CD14-positive monocyte (primary cell): Measurements from ENCODE around the gene LY86. TPM values are rescaled to one million over a fixed set of nuclear protein-coding genes. Genes with fewer than 3 reads are reported as not detected.

Source experiments
- DNase-seq, 3 donors: peaks; one replicate each; pipeline ENCODE4 v3.0.0-alpha.2; 2011 to 2022
- H2AFZ ChIP-seq: 2 replicates; pipeline ENCODE4 v1.6.0; 2012; ENCODE audit warnings: mild to moderate bottlenecking, low read depth, low read length, inconsistent platforms; ENCODE audit not compliant: insufficient read depth, poor library complexity, severe bottlenecking
- H3K27ac ChIP-seq, 2 donors: 1 replicate in 1 of 2; 2 replicates in 1 of 2; pipeline ENCODE4 v1.5.1; 2012 to 2013; ENCODE audit warnings: low read length in 2 of 2, control low read depth in 1 of 2, inconsistent platforms in 1 of 2, low read depth in 1 of 2, mild to moderate bottlenecking in 1 of 2
- H3K27me3 ChIP-seq, 2 donors: one replicate each; pipeline versions ENCODE4 v1.6.0 to v1.6.1; 2011 to 2013; ENCODE audit warnings: low read length in 2 of 2; ENCODE audit not compliant: control insufficient read depth in 2 of 2, insufficient read depth in 2 of 2
- H3K36me3 ChIP-seq, 2 donors: replicated peaks in 1 of 2; 1 replicate in 1 of 2; 2 replicates in 1 of 2; pipeline versions ENCODE4 v1.5.1 to v1.6.1; 2012 to 2013; ENCODE audit warnings: low read length in 2 of 2, control low read depth in 1 of 2, inconsistent platforms in 1 of 2, mild to moderate bottlenecking in 1 of 2; ENCODE audit not compliant: insufficient read depth in 2 of 2, control insufficient read depth in 1 of 2
- H3K4me1 ChIP-seq, 2 donors: 1 replicate in 1 of 2; 2 replicates in 1 of 2; pipeline versions ENCODE4 v1.5.1 to v1.6.1; 2012 to 2013; ENCODE audit warnings: low read length in 2 of 2, control low read depth in 1 of 2, inconsistent platforms in 1 of 2, mild to moderate bottlenecking in 1 of 2, moderate library complexity in 1 of 2; ENCODE audit not compliant: insufficient read depth in 2 of 2, control insufficient read depth in 1 of 2
- H3K4me2 ChIP-seq: replicated peaks from 2 replicates; pipeline ENCODE3; 2012; ENCODE audit warnings: low read length, moderate library complexity, mild to moderate bottlenecking; ENCODE audit not compliant: poor library complexity, severe bottlenecking; ENCODE audit errors: extremely low read depth
- H3K4me3 ChIP-seq, 3 experiments: fragments of 200-600 bp in 1 of 3; sonication (generic) in 1 of 3; replicated peaks in 1 of 3; 1 replicate in 2 of 3; 2 replicates in 1 of 3; pipeline ENCODE4 v1.5.1; 2011 to 2013; ENCODE audit warnings: low read length in 3 of 3, mild to moderate bottlenecking in 3 of 3, control low read depth in 2 of 3, low read depth in 2 of 3, inconsistent platforms in 1 of 3, moderate library complexity in 1 of 3
- H3K79me2 ChIP-seq: 2 replicates; pipeline ENCODE4 v1.6.0; 2012; ENCODE audit warnings: mild to moderate bottlenecking, control low read depth, inconsistent platforms, low read length, moderate library complexity; ENCODE audit not compliant: insufficient read depth
- H3K9ac ChIP-seq: 2 replicates; pipeline ENCODE4 v1.6.0; 2017; ENCODE audit warnings: low read length, mild to moderate bottlenecking; ENCODE audit not compliant: insufficient read depth, poor library complexity, severe bottlenecking
- H3K9me3 ChIP-seq, 2 donors: replicated peaks in 1 of 2; 1 replicate in 1 of 2; 2 replicates in 1 of 2; pipeline versions ENCODE4 v1.5.1 to v1.6.1; 2012 to 2013; ENCODE audit warnings: low read length in 2 of 2, control low read depth in 1 of 2; ENCODE audit not compliant: control insufficient read depth in 1 of 2, insufficient read depth in 1 of 2
- H4K20me1 ChIP-seq: 2 replicates; pipeline ENCODE4 v1.6.0; 2012; ENCODE audit warnings: mild to moderate bottlenecking, low read length, control low read depth, moderate library complexity; ENCODE audit not compliant: insufficient read depth
- H3K27ac Mint-ChIP-seq, 7 donors: one replicate each; pipeline ENCODE4 v1.8.0; 2020; ENCODE audit warnings: mild to moderate bottlenecking in 7 of 7, mixed read lengths in 7 of 7, moderate library complexity in 6 of 7, inconsistent platforms in 2 of 7
- H3K27me3 Mint-ChIP-seq, 3 donors: one replicate each; pipeline ENCODE4 v1.8.0; 2021 to 2022; ENCODE audit warnings: low read depth in 3 of 3, mild to moderate bottlenecking in 3 of 3, mixed read lengths in 3 of 3, moderate library complexity in 3 of 3, inconsistent platforms in 1 of 3
- H3K36me3 Mint-ChIP-seq, 2 donors: one replicate each; pipeline ENCODE4 v1.8.0; 2020; ENCODE audit warnings: mixed read lengths in 2 of 2, inconsistent platforms in 1 of 2, mild to moderate bottlenecking in 1 of 2
- H3K4me1 Mint-ChIP-seq: one replicate; pipeline ENCODE4 v1.8.0; 2020; ENCODE audit warnings: mild to moderate bottlenecking, mixed read lengths
- H3K4me3 Mint-ChIP-seq, 2 donors: one replicate each; pipeline ENCODE4 v1.8.0; 2020; ENCODE audit warnings: mild to moderate bottlenecking in 2 of 2, mixed read lengths in 2 of 2, moderate library complexity in 1 of 2
- H3K9me3 Mint-ChIP-seq, 7 donors: one replicate each; pipeline ENCODE4 v1.8.0; 2020 to 2022; ENCODE audit warnings: mixed read lengths in 7 of 7, mild to moderate bottlenecking in 6 of 7, moderate library complexity in 6 of 7, inconsistent platforms in 2 of 7
- CTCF ChIP-seq: fragments of 200-600 bp; IDR thresholded peaks from one replicate; pipeline ENCODE4 v1.8.0; 2022; ENCODE audit warnings: antibody characterized with exemption, mild to moderate bottlenecking
- WGBS: methylation state at CpG from one replicate; pipeline ENCODE4 v1.1.5; 2013; ENCODE audit warnings: missing lambda C conversion rate; ENCODE audit not compliant: insufficient coverage; 5-methylcytosine and 5-hydroxymethylcytosine counted together
- intact Hi-C, 2 donors: fragments of 100-400 bp; cut with micrococcal nuclease; formaldehyde crosslinking; loops; one replicate each; pipeline versions ENCODE4 v1.15.0 to v1.15.1; 2023
- polyA plus RNA-seq, 3 donors: library from polyadenylated mRNA; depleted of rRNA in 1 of 3; unstranded in 2 of 3; stranded (reverse) in 1 of 3; fragments of 300-500 nt in 2 of 3; fragments of >200 nt in 1 of 3; fragmentation: Illumina TruSeq in 2 of 3; gene quantifications; 1 replicate in 2 of 3; 2 replicates in 1 of 3; pipeline ENCODE4 v1.2.3, GENCODE V29; 2012 to 2021

Gene LY86
- polyA plus RNA-seq, 3 donors = 166 to 609 (median 454) TPM

GRCh38 chr6:6547110-6547879 is 41.2 kb upstream of the LY86 start:
- Histone ChIP-seq H3K4me2 (peak overlapping the region; percentile 88), H3K27me3 (peaks cover 10 to 34% of the 10 kb centered on the region in 2 donors), H3K27ac (no peak overlapping the region), H3K79me2 (no peaks in the 10 kb centered on the region), H2AFZ (peak overlapping the region; percentile 84), H3K36me3 (no peaks in the 10 kb centered on the region), H3K4me3 (peak overlapping the region; percentile 44 to 75 (median 51)), H3K9me3 (peaks cover 0 to 3% of the 10 kb centered on the region in 2 donors), H3K9ac (no peak overlapping the region), H3K4me1 (peaks cover 13 to 14% of the 10 kb centered on the region in 2 donors), H4K20me1 (no peaks in the 10 kb centered on the region)
- intact Hi-C loops = loop anchor here (5.0 to 10.0 kb wide), 4 partner anchors 490 to 1400 kb away; no protein-coding TSS in a partner anchor
- peak overlapping the region; percentile 82 to 94 for H3K4me3 Mint-ChIP-seq
- peaks cover 0 to 7% of the 10 kb centered on the region in 2 donors for H3K36me3 Mint-ChIP-seq
- H3K27ac Mint-ChIP-seq = peak overlapping the region in 3 of 7 donors; percentile 28 to 73 (median 33)
- peak; percentile 79 to 84 (median 82) for DNase-seq
- H3K27me3 Mint-ChIP-seq = peaks cover 31 to 40% (median 38%) of the 10 kb centered on the region in 3 donors
- WGBS = 26% methylated on average over 9 of the region's 14 CpGs
- peaks cover 16% of the 10 kb centered on the region for H3K4me1 Mint-ChIP-seq
- peak; percentile 86 for TF ChIP-seq CTCF
- peaks cover 0 to 13% (median 10%) of the 10 kb centered on the region in 7 donors for H3K9me3 Mint-ChIP-seq

GRCh38 chr6:6556161-6556737 is 32.3 kb upstream of the LY86 start:
- Histone ChIP-seq H3K9ac (no peak overlapping the region), H2AFZ (no peak overlapping the region), H3K4me1 (peaks cover 16 to 17% of the 10 kb centered on the region in 2 donors), H3K4me2 (peak overlapping the region; percentile 46), H4K20me1 (no peaks in the 10 kb centered on the region), H3K27ac (peak overlapping the region in 1 of 2 donors; percentile 49), H3K27me3 (no peaks in the 10 kb centered on the region), H3K9me3 (no peaks in the 10 kb centered on the region), H3K36me3 (no peaks in the 10 kb centered on the region), H3K4me3 (peak overlapping the region in 1 of 3 experiments; percentile 18), H3K79me2 (no peaks in the 10 kb centered on the region)
- intact Hi-C loops = no loop called here
- peaks cover 0 to 2% (median 0%) of the 10 kb centered on the region in 7 donors for H3K9me3 Mint-ChIP-seq
- TF ChIP-seq CTCF = no peak
- peak in 2 of 3 donors; percentile 29 to 39 for DNase-seq
- H3K27ac Mint-ChIP-seq = peak overlapping the region in 4 of 7 donors; percentile 38 to 71 (median 59)
- 6% methylated on average over 3 of the region's 7 CpGs for WGBS
- no peaks in the 10 kb centered on the region for H3K36me3 Mint-ChIP-seq
- H3K4me3 Mint-ChIP-seq = peak overlapping the region in 1 of 2 donors; percentile 72
- H3K4me1 Mint-ChIP-seq = peaks cover 19% of the 10 kb centered on the region
- peaks cover 0 to 6% (median 4%) of the 10 kb centered on the region in 3 donors for H3K27me3 Mint-ChIP-seq
